H4 (cell line): ENCODE data around the gene PDLIM4. TPM values are rescaled to one million over a fixed set of nuclear protein-coding genes. Genes with fewer than 3 reads are reported as not detected.

Source experiments
- DNase-seq: peaks from one replicate; pipeline ENCODE4 v3.0.0-alpha.2; 2015; ENCODE audit warnings: low spot score
- total RNA-seq: library from RNA; depleted of rRNA; stranded (reverse); fragments of >200 nt; shearing (Covaris generic); gene quantifications from 2 replicates; pipeline ENCODE4 v1.2.3, GENCODE V29; 2014; rRNA removed

The PDLIM4 gene
- 79.8 and 96.0 TPM in 2 replicates for total RNA-seq

GRCh38 chr5:132257131-132258101 lies at the start of gene PDLIM4:
Gene PDLIM4 (plus strand): TSS chr5:132257696. CDS start chr5:132257735, 39 bp downstream.
- DNase-seq = no peak

GRCh38 chr5:132207778-132208177 lies 49.7 kb upstream of the PDLIM4 start:
- DNase-seq = no peak

GRCh38 chr5:132209131-132209530 lies 48.4 kb upstream of the PDLIM4 start:
- DNase-seq = no peak

- DNase-seq = no peak
Measured at GRCh38 chr5:132209901-132210545, 47.5 kb upstream of the PDLIM4 start.

GRCh38 chr5:132210944-132211343 lies 46.6 kb upstream of the PDLIM4 start:
- DNase-seq = no peak

- DNase-seq = no peak
Measured at GRCh38 chr5:132211787-132212186, 45.7 kb upstream of the PDLIM4 start.

GRCh38 chr5:132213666-132214065 lies 43.8 kb upstream of the PDLIM4 start:
- DNase-seq = no peak

GRCh38 chr5:132214491-132214890 lies 43.0 kb upstream of the PDLIM4 start:
- no peak for DNase-seq

- DNase-seq = peak; percentile 98
Measured at GRCh38 chr5:132215329-132215728, 42.2 kb upstream of the PDLIM4 start.

GRCh38 chr5:132218321-132218720 lies 39.2 kb upstream of the PDLIM4 start:
- no peak for DNase-seq

- DNase-seq = no peak
Measured at GRCh38 chr5:132219289-132219970, 38.1 kb upstream of the PDLIM4 start.

GRCh38 chr5:132219981-132220380 lies 37.5 kb upstream of the PDLIM4 start:
- DNase-seq = no peak

GRCh38 chr5:132220491-132220890 lies 37.0 kb upstream of the PDLIM4 start:
- DNase-seq = no peak

GRCh38 chr5:132221781-132222648 lies 35.5 kb upstream of the PDLIM4 start:
- DNase-seq = peak; percentile 43

- DNase-seq = no peak
Measured at GRCh38 chr5:132222649-132223038, 34.9 kb upstream of the PDLIM4 start.

- DNase-seq = no peak
Measured at GRCh38 chr5:132223861-132224260, 33.6 kb upstream of the PDLIM4 start.

- no peak for DNase-seq
Measured at GRCh38 chr5:132224716-132225115, 32.8 kb upstream of the PDLIM4 start.

GRCh38 chr5:132225165-132226032 lies 32.1 kb upstream of the PDLIM4 start:
- DNase-seq = peak; percentile 67

GRCh38 chr5:132226516-132227234 lies 30.8 kb upstream of the PDLIM4 start:
- no peak for DNase-seq

- DNase-seq = no peak
Measured at GRCh38 chr5:132227235-132227484, 30.3 kb upstream of the PDLIM4 start.
